Measurements from ENCODE around the gene LGR4.
A peak's percentile ranks its signal among the peaks of the same experiment; 100 is the strongest.

Gene LGR4

DNA sequence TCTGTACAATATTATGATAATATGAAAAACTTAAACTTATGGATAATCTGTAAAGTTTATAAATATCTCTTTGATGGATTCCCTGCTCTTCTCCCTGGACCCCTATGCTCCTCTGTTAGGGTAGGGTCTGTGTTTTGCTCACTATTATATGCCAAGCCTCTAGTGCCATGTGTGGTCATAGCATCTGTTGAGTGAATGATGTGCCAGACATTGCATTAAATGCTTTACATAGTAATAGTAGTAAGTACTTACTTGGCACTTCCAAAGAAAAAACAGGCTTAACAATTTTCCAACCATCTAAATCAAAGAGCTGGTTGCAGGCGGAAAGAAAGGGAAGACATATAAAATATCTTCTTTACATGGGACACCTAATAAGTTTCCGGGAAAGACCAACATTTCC, 46.8 kb downstream of the LGR4 start:
- DNase-seq: no peak

GRCh38 chr11:27423125-27423524, 49.5 kb downstream of the LGR4 start:
- peak; percentile 14 to 34 (median 26) for DNase-seq

GRCh38 chr11:27421819-27422494, 50.6 kb downstream of the LGR4 start:
- no peak for DNase-seq

DNA sequence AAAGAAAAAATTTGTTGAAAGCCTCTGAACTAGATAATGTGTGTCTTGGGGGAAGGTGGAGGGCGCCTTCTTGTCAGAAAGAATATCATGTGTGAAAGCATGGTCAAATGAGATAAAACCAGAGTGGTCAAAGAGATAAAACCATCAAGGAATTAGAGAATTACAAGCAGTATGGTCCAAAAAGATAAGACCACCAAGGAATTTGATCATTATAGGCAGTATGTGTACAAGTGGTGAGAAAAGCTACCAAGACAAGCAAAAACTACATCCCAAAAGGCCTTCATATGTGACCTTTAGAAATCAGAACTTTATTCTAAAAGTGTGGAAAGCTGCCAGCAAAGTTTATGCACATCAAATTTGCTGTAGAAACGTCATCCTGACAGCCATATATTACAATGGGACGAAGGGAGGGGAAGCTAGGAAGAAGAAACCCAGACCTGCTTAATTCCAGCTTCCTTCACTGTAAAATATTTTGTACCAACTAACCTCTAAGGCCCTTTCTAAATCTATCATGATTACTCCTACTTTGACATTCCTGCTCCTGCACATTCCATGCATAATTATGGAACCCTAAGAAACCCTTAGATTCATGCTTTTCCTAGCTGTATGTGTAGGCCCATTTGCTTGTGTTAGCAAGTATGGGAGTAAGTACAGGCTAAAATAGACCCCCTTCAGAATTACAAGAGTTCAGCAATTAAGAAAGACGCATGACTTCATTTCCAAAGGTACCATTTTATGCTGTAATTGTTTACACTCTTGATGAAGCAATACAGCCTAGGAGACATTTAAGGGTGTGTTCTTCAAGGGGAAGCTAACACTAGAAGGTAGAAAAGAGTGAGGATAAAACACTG, 51.6 kb downstream of the LGR4 start:
- no peak for DNase-seq

GRCh38 chr11:27420217-27420616, 52.4 kb downstream of the LGR4 start:
- DNase-seq: no peak

DNA sequence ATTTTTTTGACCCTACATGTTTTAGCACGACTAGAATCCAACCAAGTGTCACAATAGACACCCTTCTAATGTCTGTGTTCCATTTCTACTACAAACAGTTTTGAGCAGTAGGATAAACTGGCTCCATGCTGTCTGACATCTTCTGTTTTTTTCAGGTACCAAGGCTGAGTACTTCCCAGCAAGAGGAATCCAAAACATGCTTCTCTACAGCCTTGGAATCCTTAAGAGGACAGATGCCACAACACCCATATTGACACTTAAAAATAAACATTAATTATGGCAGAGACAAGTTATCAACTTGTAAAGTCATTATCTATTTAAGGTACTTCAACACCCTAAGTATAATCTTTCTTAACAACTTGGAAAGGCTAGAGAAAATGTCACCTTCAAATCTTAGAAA, 54.2 kb downstream of the LGR4 start:
- no peak for DNase-seq

- DNase-seq: no peak
Observed at GRCh38 chr11:27416568-27417176, 55.9 kb downstream of the LGR4 start.

GRCh38 chr11:27414644-27415043, 57.9 kb downstream of the LGR4 start:
- DNase-seq: no peak

- no peak for DNase-seq
Observed at GRCh38 chr11:27413218-27413617, 59.4 kb downstream of the LGR4 start.

DNA sequence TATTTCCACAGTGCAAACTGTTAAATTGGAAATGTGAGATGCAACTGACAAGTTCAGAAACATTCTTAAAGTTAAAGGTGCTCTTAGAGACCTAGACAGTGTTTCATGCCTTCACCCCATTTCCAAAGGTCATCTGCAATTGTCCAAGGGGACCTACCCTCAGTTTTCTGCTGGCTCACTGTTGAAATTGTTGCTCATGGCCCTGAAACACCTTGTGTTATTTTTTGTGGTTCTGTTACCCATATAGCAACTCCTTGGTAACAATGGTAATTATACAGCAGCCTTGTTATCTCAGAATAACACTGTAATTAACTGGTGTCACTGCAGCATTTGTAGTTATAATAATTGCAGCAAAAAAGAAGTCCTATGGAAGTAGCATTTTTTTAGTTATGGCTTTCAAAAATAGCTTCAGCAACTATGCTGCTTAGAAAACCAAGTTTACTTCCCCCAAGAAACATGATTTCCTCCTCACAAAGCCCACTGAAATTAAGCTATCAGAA, 60.3 kb downstream of the LGR4 start:
- no peak for DNase-seq

DNA sequence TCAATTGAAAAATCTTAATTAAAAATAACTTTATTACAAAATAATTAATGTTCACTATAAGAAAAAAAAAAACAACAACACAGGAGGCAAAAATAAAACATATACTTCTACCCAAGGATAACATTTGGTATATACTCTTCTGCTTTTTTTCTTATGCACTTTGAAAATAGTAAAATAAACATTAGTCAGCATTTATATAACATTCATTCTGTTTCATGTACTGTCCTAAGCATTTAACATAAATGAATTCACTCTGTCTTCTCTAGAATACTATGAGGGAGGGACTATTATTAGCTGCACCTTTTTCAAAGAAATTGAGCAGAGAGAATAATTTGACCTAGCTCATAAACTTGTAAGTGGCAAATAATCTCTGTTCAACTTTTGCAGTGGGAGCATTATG, 61.3 kb downstream of the LGR4 start:
- no peak for DNase-seq

GRCh38 chr11:27410272-27410671, 62.3 kb downstream of the LGR4 start:
- DNase-seq: no peak

DNA sequence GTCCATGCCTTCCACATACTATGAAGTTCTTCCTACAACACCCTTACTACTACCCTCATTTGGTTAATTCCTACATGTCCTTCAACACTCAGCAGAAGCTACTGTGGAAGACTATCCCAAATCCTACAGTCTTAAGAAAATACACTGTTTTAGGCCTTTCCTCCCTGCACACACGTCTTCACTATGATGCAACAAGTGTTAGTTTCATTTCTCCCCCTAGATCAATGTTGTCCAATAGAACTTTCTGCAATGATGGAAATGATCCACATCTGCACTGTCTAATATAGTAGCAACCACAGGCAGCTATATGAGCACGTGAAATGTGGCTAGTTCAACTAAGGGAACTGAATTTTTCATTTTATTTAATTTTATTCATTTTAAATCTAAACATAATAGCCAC, 62.8 kb downstream of the LGR4 start:
- DNase-seq: peak in 1 of 3 donors; percentile 1

DNA sequence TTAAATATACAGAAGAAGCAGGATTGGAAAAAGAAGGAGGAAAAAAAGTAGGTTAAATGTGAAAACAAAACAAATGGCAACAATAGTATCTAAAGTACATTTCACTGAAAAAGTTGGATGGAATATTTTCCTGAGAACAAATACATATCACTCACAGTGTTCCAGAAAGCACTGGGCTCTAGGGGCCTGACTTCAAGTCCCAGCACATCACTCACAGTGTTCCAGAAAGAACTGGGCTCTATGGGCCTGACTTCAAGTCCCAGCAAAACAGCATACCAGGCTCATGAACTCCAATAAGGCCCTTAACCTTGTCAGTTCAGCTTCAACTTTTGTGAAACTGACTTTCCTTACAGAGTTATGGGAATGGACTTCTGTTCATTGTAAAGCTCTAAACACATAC, 63.5 kb downstream of the LGR4 start:
- DNase-seq: no peak

DNA sequence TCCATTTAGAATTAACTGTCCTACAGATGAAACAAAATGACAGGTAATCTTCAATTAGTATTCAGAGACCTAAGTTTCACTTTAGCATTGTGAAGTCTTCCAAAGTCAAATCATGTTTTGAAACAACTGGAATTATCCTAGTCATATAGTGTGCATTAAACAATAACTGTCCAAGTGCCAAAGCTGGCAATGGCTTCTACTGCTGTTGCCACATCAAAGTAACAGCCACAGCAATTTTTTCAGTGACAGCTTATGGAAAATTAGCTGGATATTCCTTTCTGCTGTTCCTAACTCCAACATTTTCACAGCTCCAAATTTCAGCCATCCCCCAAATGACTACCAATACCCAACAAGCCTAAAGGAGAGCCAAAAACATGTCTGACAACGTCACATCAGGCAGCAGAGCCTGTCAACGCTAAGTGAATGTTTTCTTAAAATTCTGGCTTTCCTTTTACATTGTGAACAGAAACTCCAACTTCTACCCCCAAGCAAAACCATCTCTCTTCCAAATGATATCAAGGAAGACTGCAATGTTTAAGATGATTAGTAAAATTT, 64.3 kb downstream of the LGR4 start:
- DNase-seq: no peak

DNA sequence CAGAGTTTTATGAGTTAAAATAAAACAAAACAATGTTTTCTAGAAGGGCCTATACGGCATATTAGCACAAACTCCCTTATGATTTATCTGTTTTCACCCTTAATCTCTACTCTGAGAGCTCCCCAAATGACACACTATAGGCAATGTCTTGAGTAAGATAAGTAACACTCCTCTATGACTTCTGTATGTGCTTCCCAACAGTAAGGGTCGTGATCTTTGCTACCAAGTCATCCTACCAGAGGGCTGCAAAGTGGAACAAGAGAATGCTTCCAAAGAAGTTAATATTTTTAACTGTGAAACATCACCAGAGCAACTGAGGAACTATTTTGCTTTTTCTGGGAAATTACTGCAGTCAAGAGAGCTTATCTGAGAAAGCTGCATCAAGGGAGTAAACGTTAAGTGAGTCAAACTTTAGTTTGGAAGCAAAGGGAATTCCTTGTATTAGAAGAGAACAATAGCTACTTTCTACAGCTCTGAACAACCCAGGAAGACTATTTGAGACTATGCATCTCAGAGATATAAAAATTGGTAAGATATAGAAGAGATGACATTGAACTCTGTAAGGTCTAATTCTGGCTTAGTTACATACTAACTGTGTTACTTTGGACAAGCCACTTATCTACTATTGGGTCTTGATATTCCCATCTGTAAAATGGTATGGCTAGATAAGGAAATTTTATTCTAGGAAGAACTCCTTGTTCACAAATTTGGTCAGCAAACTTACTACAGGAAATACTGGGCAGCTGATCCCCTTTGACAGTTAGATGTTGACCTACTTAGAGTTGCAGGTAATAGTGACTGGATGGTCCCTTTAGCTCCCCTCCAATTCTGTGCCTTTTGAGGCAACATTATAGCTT, 65.9 kb downstream of the LGR4 start:
- DNase-seq: no peak

DNA sequence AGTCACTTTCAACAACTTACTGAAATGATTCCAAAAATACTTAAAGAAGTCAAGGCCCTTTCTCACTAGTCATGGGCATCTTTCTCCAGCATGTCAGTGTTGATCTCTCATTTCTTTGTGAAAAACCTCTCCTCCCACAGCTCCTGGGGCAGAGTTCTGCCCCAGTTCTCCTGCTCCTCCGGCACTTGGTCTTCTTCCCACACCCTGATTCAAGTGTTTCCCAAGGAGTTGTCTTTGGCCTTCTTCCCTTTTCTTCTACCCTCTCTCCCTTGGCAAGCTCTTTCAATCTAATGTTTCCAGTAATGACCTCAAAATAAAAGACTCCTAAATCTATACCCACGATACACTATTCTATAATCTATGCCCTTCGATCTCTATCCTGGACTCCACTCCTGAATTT, 67.5 kb downstream of the LGR4 start:
- DNase-seq: no peak

- DNase-seq: peak in 1 of 3 donors; percentile 0
Observed at GRCh38 chr11:27404427-27404826, 68.2 kb downstream of the LGR4 start.

- no peak for DNase-seq
Observed at GRCh38 chr11:27403195-27403594, 69.4 kb downstream of the LGR4 start.

DNA sequence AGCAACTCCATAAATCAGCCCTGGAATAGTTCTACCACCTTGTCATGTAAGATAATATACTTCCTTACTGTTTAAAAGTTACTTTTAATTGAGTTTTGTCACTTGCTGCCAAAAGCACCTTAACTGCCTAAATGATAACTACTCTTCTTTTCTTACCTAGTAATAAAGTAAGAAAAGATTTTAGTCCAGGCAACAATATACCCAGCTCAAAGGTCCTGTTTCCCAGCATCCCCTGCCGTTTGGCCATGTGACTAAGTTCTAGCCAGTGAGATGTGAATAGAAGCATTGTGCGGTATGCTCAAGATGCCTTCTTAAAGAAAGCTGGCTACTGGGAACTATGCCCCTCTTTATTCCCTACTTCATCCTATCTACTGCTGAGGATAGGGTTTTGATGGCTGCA, 70.1 kb downstream of the LGR4 start:
- no peak for DNase-seq

DNA sequence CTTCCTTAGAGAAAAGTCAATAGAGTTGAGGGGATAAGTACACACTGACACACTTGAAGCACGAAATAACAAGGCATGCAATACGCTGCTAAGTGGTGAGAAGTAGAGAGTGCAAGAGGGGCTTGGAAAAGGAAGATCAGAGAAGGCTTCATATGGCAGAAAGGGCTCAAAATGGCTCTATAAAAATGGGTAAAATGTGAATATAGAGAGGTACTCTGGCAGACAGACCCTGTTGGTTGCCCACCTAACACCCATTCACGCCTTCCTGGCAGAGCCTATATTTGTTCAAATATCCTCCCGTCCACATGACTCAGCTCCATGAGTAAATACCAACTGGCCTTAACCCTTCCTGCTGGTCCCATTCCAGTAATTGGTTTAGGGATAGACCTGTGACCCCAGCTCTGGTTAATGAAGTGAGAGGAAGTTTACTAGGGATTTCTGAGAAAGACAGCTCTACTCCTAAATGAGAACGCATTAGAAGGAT, 70.7 kb downstream of the LGR4 start:
- DNase-seq: no peak

DNA sequence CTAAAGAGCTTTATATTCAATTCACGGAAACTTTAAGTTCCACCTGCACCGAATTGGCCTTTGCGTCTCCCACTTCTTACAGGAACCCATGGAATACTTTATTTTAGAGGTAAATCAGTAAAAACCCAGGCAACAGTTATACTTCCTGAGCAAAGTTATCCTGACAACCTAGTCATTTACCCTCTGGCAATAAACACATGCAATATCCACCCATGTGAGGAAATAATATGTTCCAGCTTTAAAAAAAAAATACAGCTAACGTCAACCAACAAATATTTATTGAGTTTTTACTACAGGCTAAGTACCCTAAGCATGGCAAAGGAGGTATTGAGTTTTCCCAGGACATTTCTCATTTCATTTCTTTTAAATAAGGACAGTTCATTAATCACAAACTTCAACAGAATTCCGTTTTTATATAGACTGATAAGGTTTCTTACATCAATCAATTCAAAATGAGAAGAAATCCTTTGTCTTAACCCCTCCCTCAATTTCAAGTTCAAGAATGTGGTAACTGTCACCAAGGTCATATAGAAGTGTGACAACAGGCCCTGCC, 71.2 kb downstream of the LGR4 start:
- DNase-seq: no peak
